ENCODE data around the gene PTBP1.
"Not testable (repeated sequence)": the region's sequence is repeated elsewhere in the genome, so short reads cannot be mapped to it uniquely, and the experiment has no call there.

Gene PTBP1

DNA sequence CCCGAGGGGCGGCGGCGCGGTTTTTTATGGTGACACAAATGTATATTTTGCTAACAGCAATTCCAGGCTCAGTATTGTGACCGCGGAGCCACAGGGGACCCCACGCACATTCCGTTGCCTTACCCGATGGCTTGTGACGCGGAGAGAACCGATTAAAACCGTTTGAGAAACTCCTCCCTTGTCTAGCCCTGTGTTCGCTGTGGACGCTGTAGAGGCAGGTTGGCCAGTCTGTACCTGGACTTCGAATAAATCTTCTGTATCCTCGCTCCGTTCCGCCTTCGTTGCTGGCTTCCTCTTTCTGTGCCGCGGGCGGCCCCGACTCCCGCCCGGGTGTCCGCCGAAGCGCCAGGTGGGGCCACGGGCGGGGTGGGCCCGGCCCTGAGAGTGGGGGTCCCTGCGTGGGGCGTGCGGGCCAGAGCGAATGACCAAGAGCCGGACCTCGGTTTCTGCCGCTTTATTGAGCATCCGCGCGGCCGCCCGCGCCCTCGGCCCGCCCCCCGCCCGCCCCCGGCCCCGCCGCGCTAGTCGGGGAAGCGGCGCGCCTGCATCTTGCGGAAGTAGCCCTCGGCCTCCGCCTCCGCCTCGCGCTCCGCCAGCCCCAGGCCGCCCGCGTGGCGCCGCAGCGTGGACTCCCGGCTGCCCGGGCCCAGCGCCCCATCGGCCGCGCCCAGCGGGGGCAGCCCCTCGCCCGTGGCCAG lies 14.9 kb downstream of the PTBP1 start:
- no peak for DNase-seq

DNA sequence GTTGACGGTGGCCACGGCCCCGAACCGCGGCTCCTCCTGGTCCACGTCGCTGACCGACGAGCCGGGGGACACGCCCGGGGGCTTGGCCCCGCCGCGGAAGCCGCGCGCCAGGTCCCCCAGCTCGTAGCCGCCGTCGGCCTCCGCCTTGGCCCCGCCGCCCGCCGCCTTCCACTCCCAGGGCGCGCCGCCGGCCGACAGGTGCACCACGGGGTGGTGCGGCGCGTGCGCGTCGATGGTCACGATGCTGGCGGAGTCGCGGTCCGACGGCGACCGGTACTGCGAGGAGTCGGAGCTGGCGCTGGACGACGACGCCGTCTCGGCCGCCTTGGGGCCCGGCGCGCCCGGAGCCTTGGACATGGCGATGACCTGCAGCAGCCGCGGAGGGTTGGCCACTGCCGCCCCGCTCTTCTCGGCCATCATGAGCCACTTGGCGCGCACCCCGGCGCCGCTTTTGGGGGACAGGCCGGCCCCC lies 15.5 kb downstream of the PTBP1 start:
- DNase-seq: no peak

DNA sequence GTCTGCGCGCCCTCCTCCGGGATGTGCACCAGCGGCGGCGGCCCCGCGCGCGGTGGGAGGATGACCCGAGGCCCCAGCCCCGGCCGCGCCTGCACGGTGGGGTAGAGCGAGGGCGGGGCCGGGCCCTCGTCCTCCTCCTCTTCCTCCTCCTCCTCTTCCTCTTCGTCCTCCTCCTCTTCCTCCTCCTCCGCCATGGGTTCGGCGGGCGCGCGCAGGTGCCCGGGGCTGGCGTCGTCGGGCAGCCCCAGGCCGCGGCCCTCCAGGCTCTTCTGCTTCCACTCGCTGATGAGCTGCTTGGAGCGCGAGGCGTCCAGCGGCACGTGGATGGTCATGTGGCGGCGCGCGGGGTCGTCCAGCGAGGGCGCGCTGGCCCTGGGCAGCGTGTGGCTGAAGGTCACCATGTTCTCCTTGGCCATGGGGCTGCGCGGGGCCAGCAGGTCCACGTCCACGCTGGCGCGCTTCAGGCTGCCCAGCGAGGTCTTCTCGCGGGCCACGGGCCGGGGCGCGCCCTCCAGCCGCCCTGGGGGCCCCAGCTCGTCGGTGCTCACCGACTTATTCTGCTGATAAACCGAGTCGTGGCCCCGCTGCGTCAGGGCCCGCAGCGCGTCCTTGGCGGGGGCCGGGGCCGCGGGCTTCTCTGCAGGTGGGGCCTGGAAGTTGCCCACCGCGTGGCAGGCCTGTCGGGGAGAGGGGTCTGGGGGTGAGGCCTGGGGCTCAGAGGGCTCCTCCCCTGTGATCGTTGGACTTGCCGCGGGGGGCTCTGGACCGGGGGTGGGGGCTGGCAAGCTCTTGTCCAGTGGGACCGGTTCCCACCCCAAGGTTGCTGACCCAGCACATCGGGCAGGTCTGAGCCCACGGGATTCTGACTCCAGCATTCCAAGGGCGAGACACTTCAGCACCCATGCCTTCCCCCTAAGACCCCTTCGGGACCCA lies 16.2 kb downstream of the PTBP1 start:
- DNase-seq: no peak

DNA sequence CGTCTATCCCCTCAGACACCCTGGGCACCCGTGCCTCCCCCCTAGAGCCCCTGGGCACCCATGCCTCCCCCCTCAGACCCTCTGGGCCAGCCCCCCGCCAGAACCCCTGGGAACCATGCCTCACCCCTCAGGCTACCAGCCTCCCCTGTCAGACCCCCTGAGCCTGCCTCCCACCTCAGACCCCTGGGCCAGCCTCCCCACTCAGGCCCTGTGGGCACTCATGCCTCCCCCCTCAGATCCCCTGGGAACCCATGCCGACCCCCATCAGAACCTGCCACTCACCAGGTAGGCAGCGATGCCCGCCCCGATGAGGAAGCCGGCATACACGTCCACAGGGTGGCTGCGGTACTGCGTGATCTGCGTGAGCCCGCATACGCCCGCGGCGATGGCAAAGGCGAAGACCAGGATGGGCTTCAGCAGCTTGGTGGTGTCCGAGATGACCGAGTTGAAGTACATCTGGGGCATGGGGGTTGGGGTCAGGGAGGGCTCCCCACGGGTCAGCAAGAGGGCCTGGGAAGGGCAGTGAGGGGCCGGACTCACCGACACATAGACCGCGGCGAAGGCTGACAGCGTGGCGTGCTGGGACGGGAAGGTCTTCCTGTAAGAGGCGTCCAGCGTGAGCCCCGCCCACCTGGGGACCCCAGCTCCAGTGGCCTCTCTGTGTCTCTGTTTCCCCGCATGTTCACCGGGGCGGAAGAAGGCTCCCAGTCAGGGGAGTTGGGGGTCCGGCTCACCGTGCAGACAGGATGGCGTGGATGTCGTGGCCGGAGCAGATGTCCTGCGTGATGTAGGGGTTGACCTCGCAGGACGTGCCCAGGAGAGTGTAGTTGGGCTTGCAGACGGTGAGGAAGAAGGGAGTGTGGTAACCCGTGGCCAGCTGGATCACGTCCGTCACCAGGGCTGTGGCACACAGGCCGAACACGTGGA lies 17.2 kb downstream of the PTBP1 start:
- DNase-seq: no peak

DNA sequence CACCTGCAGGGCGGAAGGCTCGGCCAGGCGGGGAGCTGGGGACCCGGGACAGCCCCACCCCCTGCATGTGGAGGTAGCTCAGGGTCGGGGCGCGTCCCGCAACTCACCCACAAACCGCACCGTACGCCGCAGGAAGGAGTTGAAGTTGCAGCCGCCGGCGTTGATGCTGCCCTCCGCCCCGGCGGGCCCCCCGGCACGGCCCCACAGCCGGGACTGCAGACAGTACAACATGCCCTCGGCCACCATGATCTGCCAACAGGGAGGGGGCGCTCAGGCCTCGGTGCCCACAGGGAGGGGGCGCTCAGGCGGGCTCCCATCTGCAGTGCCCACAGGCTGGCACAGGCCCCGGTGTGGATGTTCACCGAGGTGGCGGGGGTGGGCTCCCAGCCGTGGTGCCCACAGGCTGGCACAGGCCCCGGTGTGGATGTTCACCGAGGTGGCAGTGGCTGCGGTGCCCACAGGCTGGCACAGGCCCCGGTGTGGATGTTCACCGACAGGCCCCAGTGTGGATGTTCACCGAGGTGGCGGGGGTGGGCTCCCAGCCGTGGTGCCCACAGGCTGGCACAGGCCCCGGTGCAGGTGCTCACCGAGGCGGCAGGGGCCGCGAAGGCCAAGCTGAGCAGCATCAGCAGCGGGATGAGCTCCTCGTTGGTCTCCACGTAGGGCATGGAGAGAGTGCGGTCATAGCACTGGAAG lies 18.0 kb downstream of the PTBP1 start:
- DNase-seq: no peak

DNA sequence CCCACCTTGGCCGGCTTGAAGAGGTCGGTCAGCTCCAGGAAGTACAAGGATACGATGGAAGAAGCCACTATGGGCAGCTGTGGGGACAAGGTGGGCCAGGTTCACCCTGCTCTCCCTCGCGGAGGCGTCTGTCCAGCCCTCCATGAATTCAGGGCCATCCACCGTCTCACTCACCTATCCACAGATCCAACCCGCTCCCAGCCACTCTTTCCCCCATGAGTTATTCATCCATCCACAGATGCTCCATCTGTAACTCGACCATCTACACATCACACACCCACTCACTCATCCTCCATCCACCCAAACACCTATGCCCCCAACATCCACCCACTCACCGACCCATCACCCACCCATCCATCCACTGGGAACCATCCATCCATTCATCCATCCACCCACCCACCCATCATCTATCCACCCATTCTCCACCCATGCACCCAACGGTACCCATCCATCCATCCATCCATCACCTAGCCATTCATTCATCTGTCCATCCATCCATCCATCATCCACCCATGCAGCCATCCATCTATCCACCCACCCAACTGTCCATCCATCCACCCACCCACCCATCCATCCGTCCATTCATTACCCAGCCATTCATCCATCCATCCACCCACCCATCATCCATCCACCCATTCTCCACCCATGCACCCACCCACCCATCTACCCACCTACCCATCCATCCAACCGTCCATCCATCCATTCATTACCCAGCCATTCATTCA lies 18.7 kb downstream of the PTBP1 start:
- DNase-seq: no peak

DNA sequence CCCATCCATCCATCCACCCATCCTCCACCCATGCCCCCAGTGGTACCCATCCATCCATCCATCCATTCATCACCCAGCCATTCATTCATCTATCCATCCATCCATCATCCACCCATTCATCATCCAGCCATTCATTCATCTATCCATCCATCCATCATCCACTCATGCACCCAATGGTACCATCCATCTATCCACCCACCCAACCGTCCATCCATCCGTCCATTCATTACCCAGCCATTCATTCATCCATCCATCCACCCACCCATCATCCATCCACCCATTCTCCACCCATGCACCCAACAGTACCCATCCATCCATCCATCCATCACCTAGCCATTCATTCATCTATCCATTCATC lies 19.2 kb downstream of the PTBP1 start:
- no peak for DNase-seq

DNA sequence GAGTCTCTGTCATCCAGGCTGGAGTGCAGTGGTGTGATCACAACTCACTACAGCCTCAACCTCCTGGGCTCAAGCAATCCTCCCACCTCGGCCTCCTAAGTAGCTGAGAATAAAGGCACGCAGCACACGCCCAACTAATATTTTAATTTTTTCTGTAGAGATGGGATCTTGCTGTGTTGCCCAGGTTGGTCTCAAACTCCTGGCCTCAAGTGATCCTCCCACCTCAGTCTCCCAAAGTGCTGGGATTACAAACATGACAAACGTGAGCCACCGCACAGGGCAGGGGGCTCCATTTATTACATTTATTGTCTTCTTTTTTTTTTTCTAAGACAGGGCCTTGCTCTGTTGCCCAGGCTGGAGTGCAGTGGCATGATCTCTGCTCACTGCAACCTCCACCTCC lies 23.0 kb downstream of the PTBP1 start:
- DNase-seq: not testable (repeated sequence)

DNA sequence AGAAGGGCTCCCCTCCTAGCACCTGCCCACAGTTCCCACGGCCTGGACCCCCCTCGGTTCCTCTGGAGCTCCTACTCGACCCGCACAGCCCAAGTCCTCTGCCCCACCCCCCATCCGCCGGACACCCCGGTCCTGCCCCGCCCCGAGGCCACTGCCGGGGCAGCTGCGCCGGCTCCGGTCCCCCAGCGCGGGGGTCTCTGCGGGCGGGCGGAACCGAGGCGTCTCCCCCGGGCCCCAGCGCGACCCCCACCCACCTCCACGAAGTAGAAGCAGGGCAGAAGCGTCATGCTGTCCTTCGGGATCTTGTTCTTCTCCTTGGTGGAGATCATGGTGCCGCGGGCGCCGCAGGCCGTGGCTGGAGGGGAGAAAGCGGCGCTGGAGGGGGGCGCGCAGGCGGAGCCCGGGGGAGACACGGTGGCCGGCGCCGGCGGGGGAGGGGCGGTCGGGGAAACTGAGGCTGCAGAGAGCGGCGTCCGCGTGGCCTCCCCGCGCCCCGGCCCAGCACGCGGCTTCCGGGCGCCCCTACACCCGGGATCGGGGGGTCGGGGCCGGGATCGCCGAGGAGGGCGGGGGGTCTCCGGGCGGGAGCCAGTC lies 24.1 kb downstream of the PTBP1 start:
- DNase-seq: no peak

DNA sequence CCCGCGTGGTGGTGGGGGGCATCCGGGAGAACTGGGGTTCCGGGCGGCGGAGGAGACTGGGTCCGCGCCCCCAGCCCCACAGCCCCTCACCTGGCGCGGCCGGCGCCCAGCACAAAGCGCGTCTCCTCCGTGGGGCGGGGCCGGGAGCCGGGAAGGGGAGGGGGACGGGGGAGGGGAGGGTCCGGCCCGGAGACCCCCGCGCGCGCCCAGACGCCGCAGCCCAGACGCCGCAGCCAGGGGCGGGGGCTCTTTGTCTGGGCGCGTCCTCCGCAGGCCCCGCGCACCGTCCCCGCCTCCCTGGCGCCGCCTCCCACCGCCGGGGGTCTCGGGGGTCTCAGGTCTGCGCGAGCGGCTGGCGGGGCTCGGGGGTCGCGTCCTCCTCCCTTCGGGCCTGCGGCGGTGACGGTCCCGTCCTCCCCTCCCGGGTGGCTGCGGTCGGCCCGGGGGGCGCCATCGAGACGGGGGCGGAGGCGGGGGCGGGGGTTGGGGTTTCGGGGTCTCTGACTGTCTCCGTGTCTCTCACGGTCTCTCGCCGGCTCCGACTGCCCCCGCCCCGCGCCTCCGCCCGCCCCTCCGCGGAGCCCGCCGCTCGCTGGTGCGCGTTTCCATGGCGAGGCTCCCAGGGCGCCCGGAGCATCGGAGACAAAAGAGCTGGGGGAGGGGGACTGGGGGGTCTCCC lies 24.7 kb downstream of the PTBP1 start, which contains the start of gene PLPPR3:
Gene PLPPR3 (minus strand): TSS at position 131 of the 679 bp plus-strand sequence. CDS start 396 bp downstream, outside the sequence.
- DNase-seq: peak; percentile 13

DNA sequence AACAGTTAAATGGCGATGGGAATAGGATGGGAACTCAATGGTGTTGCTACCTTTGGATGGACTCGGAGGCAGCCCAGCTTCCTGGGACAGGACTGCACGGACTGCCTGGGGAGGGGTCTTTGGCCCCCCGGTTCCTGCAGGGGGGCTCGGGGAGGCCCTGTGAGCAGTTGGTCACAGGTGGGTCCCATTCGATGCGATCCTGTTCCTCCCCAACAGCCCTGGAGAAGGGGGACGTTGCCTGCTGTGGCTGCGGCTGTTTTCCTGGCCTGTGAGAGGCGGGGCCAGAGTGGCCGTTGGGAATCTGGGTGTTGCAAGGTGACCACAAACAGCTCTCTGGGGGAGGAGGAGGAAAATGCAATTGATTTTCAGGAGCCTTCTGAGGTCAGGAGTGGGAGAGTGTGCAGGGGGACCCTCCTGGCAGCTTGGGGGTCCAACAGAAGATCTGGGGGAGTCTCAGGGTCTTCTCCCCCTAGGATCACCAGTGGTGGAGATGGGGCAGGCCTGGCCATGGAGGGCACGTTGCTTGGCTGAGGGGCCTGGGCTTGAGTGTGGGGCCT lies 26.4 kb downstream of the PTBP1 start:
- no peak for DNase-seq

DNA sequence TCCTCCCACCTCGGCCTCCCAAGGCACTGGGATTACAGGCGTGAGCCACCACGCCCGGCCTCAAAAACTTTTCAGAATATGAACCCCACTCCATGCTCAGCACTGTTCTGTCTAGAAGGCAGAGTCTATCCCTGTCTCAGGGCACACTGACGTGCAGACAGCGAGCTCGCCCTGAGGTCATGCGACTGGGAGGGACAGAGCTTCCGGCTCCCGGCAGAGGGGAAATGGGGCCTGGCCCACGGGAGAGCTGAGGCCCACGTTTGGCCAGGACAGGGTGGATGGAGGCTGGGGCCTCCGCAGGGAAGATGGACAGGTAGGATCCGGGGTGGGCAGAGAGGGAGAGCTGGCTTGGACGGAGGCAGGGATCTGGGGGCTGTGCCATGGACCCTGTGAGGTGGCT lies 27.6 kb downstream of the PTBP1 start:
- DNase-seq: no peak

DNA sequence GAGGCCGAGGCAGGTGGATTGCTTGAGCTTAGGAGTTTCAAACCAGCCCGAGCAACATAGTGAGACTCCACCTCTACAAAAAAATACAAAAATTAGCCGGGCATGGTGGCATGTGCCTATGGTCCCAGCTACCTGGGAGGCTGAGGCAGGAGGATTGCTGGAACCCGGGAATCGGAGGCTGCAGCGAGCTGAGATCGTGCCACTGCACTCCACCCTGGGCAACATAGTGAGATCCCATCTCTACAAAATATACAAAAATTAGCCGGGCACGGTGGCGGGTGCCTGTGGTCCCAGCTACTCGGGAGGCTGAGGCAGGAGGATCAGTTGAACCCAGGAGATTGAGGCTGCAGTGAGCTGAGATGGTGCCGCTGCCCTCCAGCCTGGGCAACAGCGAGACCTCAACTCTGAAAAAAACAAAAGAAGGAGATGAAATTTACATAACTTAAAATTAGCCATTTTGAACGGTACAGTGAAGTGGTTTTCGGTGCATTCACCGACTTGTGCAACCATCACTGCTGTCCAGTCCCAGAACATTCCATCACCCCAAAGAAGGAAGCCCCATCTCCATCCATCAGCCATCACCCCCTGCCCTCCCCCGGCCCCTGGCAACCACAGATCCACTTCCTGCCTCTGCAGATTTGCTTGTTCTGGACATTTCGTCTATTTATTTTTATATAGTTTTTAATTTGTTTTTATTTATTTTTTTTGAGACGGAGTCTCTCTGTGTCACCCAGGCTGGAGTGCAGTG lies 28.8 kb downstream of the PTBP1 start:
- DNase-seq: no peak

DNA sequence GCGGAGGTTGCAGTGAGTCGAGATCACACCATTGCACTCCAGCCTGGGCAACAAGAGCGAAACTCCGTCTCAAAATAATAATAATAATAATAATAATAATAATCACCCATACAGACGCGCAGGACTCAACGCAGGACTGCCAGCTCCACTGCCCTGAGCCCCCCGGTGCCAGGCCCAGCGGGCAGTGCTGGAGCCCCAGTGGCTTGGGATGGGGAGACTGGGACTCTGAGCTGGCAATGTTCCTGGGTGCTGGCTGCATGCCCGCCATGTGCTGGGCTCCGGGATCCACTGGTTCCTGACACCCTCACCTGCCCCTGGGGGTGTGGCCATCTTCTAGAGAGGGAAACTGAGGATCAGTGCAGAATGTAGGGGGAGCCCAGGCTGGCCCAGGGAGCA lies 30.1 kb downstream of the PTBP1 start:
- DNase-seq: no peak

DNA sequence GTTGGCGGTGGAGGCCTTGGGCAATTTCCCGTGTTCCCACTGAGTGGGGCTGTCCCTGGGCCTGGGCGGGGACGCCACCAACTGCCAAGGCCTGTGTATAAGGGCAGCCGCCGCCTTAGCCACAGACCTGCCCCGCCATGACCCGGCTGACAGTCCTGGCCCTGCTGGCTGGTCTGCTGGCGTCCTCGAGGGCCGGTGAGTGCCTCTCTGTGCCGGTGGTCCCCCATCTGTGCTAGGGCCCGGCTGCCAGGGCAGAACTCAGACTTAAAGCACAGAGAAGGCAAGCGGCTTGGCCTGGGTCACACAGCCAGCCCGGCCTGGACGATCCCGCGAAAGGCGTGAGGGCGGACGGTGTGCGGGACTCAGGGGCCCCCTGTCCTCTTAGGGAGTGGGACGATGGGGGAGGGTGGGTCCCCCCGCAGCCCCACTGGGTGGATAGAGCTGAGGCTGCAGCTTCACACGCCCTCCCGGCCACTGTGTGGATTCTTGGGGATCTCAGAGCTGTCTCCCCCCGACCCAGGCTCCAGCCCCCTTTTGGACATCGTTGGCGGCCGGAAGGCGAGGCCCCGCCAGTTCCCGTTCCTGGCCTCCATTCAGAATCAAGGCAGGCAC lies 30.6 kb downstream of the PTBP1 start, which contains the start of gene AZU1:
Gene AZU1 (plus strand): TSS at position 128 of the 612 bp plus-strand sequence. CDS start 10 bp downstream, at position 138.
- no peak for DNase-seq

DNA sequence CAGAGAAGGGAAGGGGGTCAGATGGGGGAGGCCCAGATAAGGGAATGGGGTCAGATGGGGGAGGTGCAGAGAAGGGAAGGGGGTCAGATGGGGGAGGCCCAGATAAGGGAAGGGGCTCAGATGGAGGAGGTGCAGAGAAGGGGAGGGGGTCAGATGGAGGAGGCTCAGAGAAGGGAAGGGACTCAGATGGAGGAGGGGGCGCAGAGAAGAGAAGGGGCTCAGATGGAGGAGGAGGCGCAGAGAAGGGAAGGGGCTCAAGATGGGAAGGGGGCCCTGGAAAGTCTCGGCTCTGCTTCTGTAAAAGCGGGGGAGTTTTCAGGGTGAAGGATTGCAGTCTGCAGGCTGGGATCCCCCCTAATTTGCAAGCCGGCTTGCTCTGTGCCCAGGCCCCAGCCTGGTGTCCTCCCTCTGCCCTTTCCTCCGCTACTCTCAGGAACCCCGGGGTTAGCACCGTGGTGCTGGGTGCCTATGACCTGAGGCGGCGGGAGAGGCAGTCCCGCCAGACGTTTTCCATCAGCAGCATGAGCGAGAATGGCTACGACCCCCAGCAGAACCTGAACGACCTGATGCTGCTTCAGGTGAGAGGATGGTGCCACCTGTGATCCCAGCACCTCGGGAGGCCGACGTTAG lies 32.0 kb downstream of the PTBP1 start:
- no peak for DNase-seq

DNA sequence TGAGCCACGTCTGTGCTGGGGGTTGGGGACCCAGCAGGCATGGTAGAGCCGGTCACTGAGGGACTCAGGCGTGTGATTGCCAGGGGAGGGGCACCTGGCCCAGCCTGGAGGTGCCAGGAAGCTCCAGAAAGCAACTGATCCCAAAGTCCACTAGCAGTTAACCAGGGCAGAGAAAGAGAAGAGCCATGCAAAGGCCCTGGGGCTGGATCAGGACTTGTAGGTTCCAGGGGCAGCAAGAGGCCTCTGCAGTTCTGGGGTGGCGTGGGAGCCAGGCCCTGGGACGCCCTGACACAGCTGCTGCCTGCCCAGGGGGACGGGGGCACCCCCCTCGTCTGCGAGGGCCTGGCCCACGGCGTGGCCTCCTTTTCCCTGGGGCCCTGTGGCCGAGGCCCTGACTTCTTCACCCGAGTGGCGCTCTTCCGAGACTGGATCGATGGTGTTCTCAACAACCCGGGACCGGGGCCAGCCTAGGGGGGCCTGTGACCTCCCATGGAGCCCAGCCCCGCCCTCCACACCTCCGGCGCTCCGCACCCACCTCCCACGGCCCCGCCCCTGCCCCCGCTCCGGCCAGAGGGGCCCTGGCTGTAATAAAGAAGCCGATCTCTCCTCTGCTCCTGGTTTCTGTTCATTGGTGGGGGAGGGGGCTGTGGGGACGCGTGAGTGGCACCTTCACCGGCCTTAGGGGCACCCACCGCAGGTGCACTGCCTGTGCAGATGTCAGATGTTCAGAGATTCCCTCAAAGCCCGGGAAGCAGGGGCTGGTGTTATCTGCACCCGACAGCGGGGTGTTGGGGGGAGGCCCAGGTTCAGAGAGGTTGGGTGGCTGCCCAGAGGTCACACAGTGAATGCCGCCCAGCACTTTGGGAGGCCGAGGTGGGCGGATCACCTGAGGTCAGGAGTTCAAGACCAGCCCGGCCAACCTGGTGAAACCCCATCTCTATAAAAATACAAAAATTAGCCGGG lies 34.4 kb downstream of the PTBP1 start:
- no peak for DNase-seq
